A549 (cell line): ENCODE data around the gene RABGAP1L.

Experiments used
- TF ChIP-seq, protein P1 (sequence below): fragments of 250-450 bp; sonication (Bioruptor Pico); IDR thresholded peaks from 2 replicates; pipeline ENCODE4 v1.5.0; 2020; ENCODE audit warnings: low read depth, mild to moderate bottlenecking, moderate library complexity
- TF ChIP-seq, protein P2 (sequence below): fragments of >200 bp; sonication (Bioruptor Twin); formaldehyde crosslinking; IDR thresholded peaks from 3 replicates; pipeline ENCODE4 v1.5.1; 2016

DNA sequence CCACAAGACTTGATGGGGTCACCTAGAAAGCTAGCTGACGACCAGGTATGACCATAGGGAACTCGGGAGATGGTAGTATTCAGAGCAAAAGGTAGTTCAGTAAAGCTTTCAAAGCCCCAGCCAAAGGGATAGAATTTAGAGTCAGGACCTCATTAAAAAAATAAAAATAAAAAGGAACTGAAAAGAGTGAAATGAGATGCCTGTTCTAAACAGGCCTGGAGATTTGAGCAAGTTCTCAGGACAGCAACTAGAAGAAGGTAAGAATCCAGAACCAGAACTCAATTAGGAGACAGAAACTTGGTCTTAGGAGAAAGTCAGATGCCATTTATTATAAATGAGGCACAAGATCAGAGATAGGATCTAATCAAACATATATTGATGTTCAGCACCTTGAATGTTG is 575.0 kb downstream of the RABGAP1L start:
- TF ChIP-seq, protein P1, sequence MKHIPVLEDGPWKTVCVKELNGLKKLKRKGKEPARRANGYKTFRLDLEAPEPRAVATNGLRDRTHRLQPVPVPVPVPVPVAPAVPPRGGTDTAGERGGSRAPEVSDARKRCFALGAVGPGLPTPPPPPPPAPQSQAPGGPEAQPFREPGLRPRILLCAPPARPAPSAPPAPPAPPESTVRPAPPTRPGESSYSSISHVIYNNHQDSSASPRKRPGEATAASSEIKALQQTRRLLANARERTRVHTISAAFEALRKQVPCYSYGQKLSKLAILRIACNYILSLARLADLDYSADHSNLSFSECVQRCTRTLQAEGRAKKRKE (CRISPR knock-in tag): no peak
- TF ChIP-seq, protein P2, sequence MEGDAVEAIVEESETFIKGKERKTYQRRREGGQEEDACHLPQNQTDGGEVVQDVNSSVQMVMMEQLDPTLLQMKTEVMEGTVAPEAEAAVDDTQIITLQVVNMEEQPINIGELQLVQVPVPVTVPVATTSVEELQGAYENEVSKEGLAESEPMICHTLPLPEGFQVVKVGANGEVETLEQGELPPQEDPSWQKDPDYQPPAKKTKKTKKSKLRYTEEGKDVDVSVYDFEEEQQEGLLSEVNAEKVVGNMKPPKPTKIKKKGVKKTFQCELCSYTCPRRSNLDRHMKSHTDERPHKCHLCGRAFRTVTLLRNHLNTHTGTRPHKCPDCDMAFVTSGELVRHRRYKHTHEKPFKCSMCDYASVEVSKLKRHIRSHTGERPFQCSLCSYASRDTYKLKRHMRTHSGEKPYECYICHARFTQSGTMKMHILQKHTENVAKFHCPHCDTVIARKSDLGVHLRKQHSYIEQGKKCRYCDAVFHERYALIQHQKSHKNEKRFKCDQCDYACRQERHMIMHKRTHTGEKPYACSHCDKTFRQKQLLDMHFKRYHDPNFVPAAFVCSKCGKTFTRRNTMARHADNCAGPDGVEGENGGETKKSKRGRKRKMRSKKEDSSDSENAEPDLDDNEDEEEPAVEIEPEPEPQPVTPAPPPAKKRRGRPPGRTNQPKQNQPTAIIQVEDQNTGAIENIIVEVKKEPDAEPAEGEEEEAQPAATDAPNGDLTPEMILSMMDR: no peak
